H9 (cell line): ENCODE results near the gene ITIH5. TPM values are rescaled to one million over a fixed set of nuclear protein-coding genes. Genes with fewer than 3 reads are reported as not detected.
"Not testable (repeated sequence)": the region's sequence is repeated elsewhere in the genome, so short reads cannot be mapped to it uniquely, and the experiment has no call there.

Experiments used
- DNase-seq: peaks from one replicate; pipeline ENCODE4 v3.0.0-alpha.2; 2017
- H2AFZ ChIP-seq: one replicate; pipeline ENCODE4 v1.6.1; 2013; ENCODE audit warnings: mild to moderate bottlenecking, low read length, control low read depth, moderate library complexity
- H2AK5ac ChIP-seq: 2 replicates; pipeline ENCODE4 v1.6.1; 2013; ENCODE audit warnings: low read length, control low read depth, mixed read lengths; ENCODE audit not compliant: insufficient read length
- H2BK120ac ChIP-seq: one replicate; pipeline ENCODE4 v1.6.1; 2013; ENCODE audit warnings: low read depth, mild to moderate bottlenecking, low read length, control low read depth, inconsistent platforms; ENCODE audit not compliant: poor library complexity, severe bottlenecking
- H2BK12ac ChIP-seq: 2 replicates; pipeline ENCODE4 v1.6.1; 2013; ENCODE audit warnings: low read length, control low read depth, mixed read lengths, low read depth; ENCODE audit not compliant: insufficient read length
- H2BK15ac ChIP-seq: 2 replicates; pipeline ENCODE4 v1.6.1; 2013; ENCODE audit warnings: low read depth, low read length, control low read depth
- H2BK20ac ChIP-seq: one replicate; pipeline ENCODE4 v1.6.1; 2013; ENCODE audit warnings: low read depth, mild to moderate bottlenecking, low read length, control low read depth, inconsistent platforms; ENCODE audit not compliant: poor library complexity, severe bottlenecking
- H2BK5ac ChIP-seq: 2 replicates; pipeline ENCODE4 v1.6.1; 2013; ENCODE audit warnings: low read length, control low read depth, mixed read lengths; ENCODE audit not compliant: insufficient read length
- H3K14ac ChIP-seq: 2 replicates; pipeline ENCODE4 v1.6.1; 2013; ENCODE audit warnings: low read length, control low read depth; ENCODE audit not compliant: insufficient read depth
- H3K18ac ChIP-seq: 2 replicates; pipeline ENCODE4 v1.6.1; 2013; ENCODE audit warnings: low read depth, mild to moderate bottlenecking, mixed read lengths, low read length, control low read depth; ENCODE audit not compliant: insufficient read length
- H3K23ac ChIP-seq: 2 replicates; pipeline ENCODE4 v1.6.1; 2013; ENCODE audit warnings: low read length, control low read depth, mixed read lengths, low read depth; ENCODE audit not compliant: insufficient read length
- H3K23me2 ChIP-seq: 2 replicates; pipeline ENCODE4 v1.6.1; 2013; ENCODE audit warnings: low read depth, mild to moderate bottlenecking, mixed read lengths, low read length, control low read depth; ENCODE audit not compliant: insufficient read length, poor library complexity, severe bottlenecking
- H3K27ac ChIP-seq: 2 replicates; pipeline ENCODE4 v1.5.1; 2013; ENCODE audit warnings: low read length, control low read depth, mixed read lengths, low read depth; ENCODE audit not compliant: insufficient read length
- H3K27me3 ChIP-seq: 2 replicates; pipeline ENCODE4 v1.6.1; 2013; ENCODE audit warnings: low read length, control low read depth, inconsistent platforms; ENCODE audit not compliant: insufficient read depth
- H3K4ac ChIP-seq: 2 replicates; pipeline ENCODE4 v1.6.1; 2013; ENCODE audit warnings: low read depth, mild to moderate bottlenecking, control low read depth, inconsistent platforms, low read length, moderate library complexity
- H3K4me1 ChIP-seq: 2 replicates; pipeline ENCODE4 v1.6.1; 2013; ENCODE audit warnings: low read length, control low read depth, inconsistent platforms; ENCODE audit not compliant: insufficient read depth
- H3K4me2 ChIP-seq: 2 replicates; pipeline ENCODE4 v1.6.1; 2013; ENCODE audit warnings: low read length, control low read depth, mixed read lengths; ENCODE audit not compliant: insufficient read length, insufficient read depth
- H3K56ac ChIP-seq: 2 replicates; pipeline ENCODE4 v1.6.1; 2013; ENCODE audit warnings: low read depth, mild to moderate bottlenecking, mixed read lengths, low read length, control low read depth; ENCODE audit not compliant: insufficient read length
- H3K79me1 ChIP-seq: 2 replicates; pipeline ENCODE4 v1.6.1; 2013; ENCODE audit warnings: low read depth, mild to moderate bottlenecking, moderate library complexity, low read length, control low read depth, inconsistent platforms; ENCODE audit not compliant: insufficient read depth, poor library complexity, severe bottlenecking
- H3K79me2 ChIP-seq: 2 replicates; pipeline ENCODE4 v1.6.1; 2013; ENCODE audit warnings: low read length, control low read depth, inconsistent platforms; ENCODE audit not compliant: insufficient read depth
- H3K9ac ChIP-seq: 2 replicates; pipeline ENCODE4 v1.6.1; 2013; ENCODE audit warnings: low read length, control low read depth, mixed read lengths; ENCODE audit not compliant: insufficient read length; ENCODE audit errors: extremely low read depth
- H3K9me3 ChIP-seq: one replicate; pipeline ENCODE4 v1.6.1; 2013; ENCODE audit warnings: low read depth, low read length, inconsistent platforms; ENCODE audit not compliant: control insufficient read depth
- H3T11ph ChIP-seq: one replicate; pipeline ENCODE4 v1.6.1; 2013; ENCODE audit warnings: mild to moderate bottlenecking, low read length, control low read depth, inconsistent platforms
- H4K20me1 ChIP-seq: one replicate; pipeline ENCODE4 v1.6.1; 2013; ENCODE audit not compliant: control insufficient read depth, insufficient read length, insufficient read depth
- H4K5ac ChIP-seq: 2 replicates; pipeline ENCODE4 v1.6.1; 2013; ENCODE audit warnings: low read depth, mild to moderate bottlenecking, mixed read lengths, low read length, control low read depth; ENCODE audit not compliant: insufficient read length
- H4K8ac ChIP-seq: replicated peaks from 2 replicates; pipeline ENCODE4 v1.6.1; 2013; ENCODE audit warnings: low read length, control low read depth, mixed read lengths, low read depth; ENCODE audit not compliant: insufficient read length
- H4K91ac ChIP-seq: 2 replicates; pipeline ENCODE4 v1.6.1; 2013; ENCODE audit warnings: low read depth, mild to moderate bottlenecking, moderate library complexity, mixed read lengths, low read length, control low read depth; ENCODE audit not compliant: insufficient read length
- H3K27ac Mint-ChIP-seq, 3 experiments: 2 replicates in 2 of 3; 3 replicates in 1 of 3; pipeline ENCODE4 v1.8.0; 2020 to 2021; ENCODE audit warnings: mixed read lengths in 3 of 3, mild to moderate bottlenecking in 1 of 3, moderate library complexity in 1 of 3
- H3K27me3 Mint-ChIP-seq: 2 replicates; pipeline ENCODE4 v1.8.0; 2021; ENCODE audit warnings: low read depth, mild to moderate bottlenecking, moderate library complexity, mixed read lengths
- H3K36me3 Mint-ChIP-seq, 3 experiments: 2 replicates in 2 of 3; 3 replicates in 1 of 3; pipeline ENCODE4 v1.8.0; 2020 to 2021; ENCODE audit warnings: low read depth in 3 of 3, mixed read lengths in 3 of 3; ENCODE audit not compliant: insufficient read depth in 1 of 3
- H3K4me1 Mint-ChIP-seq, 2 experiments: 2 replicates each; pipeline ENCODE4 v1.8.0; 2020; ENCODE audit warnings: mixed read lengths in 2 of 2
- H3K4me3 Mint-ChIP-seq, 2 experiments: 2 replicates in 1 of 2; 3 replicates in 1 of 2; pipeline ENCODE4 v1.8.0; 2020 to 2021; ENCODE audit warnings: mild to moderate bottlenecking in 2 of 2, mixed read lengths in 2 of 2, moderate library complexity in 1 of 2
- H3K9me3 Mint-ChIP-seq, 2 experiments: 2 replicates in 1 of 2; 3 replicates in 1 of 2; pipeline ENCODE4 v1.8.0; 2020; ENCODE audit warnings: mild to moderate bottlenecking in 2 of 2, mixed read lengths in 2 of 2, moderate library complexity in 1 of 2
- WGBS: extraction: QIAGEN DNeasy Blood & Tissue Kit; methylation state at CpG from one replicate; pipeline ENCODE4 v1.1.7; 2013; ENCODE audit warnings: missing lambda C conversion rate, low lambda C conversion rate, mixed read lengths; ENCODE audit not compliant: insufficient read length; ENCODE audit errors: extremely low coverage; 5-methylcytosine and 5-hydroxymethylcytosine counted together
- total RNA-seq: library from RNA; stranded (reverse); gene quantifications from 2 replicates; pipeline ENCODE4 v1.2.1, GENCODE V29; 2021
- TF ChIP-seq, protein P1 (sequence below): fragments of 200-600 bp; sonication (generic); conservative IDR thresholded peaks from 3 replicates; pipeline ENCODE4 v1.8.0; 2021; ENCODE audit warnings: antibody characterized with exemption, mild to moderate bottlenecking

The ITIH5 gene
- total RNA-seq, 1 experiment from 2014 or later, result 1.3 TPM

DNA sequence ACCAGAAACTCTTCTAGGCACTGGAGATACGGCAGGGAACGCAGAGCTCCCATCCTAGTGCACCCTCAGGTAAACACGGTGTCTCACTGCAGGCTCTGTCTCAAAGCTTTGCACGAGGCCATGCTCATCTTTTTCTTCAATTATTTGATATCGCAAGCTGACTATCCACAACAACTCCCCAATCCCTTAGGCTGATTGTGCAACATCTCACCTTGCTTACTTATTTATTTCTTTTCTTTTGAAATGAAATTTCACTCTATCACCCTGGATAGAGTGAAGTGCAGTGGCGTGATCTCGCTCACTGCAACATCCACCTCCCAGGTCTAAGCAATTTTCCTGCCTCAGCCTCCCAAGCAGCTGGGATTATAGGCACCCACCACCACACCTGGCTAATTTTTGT, 48.7 kb upstream of the ITIH5 start:
- no peak for DNase-seq
- no peaks in the 10 kb centered on the region for H3K9me3 Mint-ChIP-seq
- no peaks in the 10 kb centered on the region for H3K4me1 ChIP-seq
- H2BK15ac ChIP-seq, result no peak overlapping the region
- no peak overlapping the region for H3K56ac ChIP-seq
- no peak overlapping the region for H3K4me3 Mint-ChIP-seq
- H2BK5ac ChIP-seq, result no peak overlapping the region
- no peak overlapping the region for H2BK12ac ChIP-seq
- no peak overlapping the region for H3K4ac ChIP-seq
- H4K5ac ChIP-seq, result no peak overlapping the region
- H3K36me3 Mint-ChIP-seq, result no peaks in the 10 kb centered on the region
- H3K27ac Mint-ChIP-seq, result no peak overlapping the region
- no peaks in the 10 kb centered on the region; the same call in 1 of the 2 replicates for H3K27me3 Mint-ChIP-seq
- H3K27me3 ChIP-seq, result no peaks in the 10 kb centered on the region
- H3K4me1 Mint-ChIP-seq, result peaks cover 2 to 3% of the 10 kb centered on the region in 2 experiments; a peak in 2 of 4 replicates
- no peak overlapping the region for H2BK120ac ChIP-seq
- H2AK5ac ChIP-seq, result no peak overlapping the region
- no peak overlapping the region for H3K23ac ChIP-seq
- whole genome bisulfite sequencing, result no CpG with 5 or more reads among the region's 7 CpGs
- no peak overlapping the region for H3K18ac ChIP-seq
- no peak overlapping the region for H2BK20ac ChIP-seq
- H3K14ac ChIP-seq, result no peak overlapping the region
- no peak overlapping the region for H3K27ac ChIP-seq
- no peaks in the 10 kb centered on the region for H3K79me2 ChIP-seq
- no peak overlapping the region for H3K9ac ChIP-seq
- H4K20me1 ChIP-seq, result no peaks in the 10 kb centered on the region
- no peak overlapping the region for H4K91ac ChIP-seq
- TF ChIP-seq, protein P1, sequence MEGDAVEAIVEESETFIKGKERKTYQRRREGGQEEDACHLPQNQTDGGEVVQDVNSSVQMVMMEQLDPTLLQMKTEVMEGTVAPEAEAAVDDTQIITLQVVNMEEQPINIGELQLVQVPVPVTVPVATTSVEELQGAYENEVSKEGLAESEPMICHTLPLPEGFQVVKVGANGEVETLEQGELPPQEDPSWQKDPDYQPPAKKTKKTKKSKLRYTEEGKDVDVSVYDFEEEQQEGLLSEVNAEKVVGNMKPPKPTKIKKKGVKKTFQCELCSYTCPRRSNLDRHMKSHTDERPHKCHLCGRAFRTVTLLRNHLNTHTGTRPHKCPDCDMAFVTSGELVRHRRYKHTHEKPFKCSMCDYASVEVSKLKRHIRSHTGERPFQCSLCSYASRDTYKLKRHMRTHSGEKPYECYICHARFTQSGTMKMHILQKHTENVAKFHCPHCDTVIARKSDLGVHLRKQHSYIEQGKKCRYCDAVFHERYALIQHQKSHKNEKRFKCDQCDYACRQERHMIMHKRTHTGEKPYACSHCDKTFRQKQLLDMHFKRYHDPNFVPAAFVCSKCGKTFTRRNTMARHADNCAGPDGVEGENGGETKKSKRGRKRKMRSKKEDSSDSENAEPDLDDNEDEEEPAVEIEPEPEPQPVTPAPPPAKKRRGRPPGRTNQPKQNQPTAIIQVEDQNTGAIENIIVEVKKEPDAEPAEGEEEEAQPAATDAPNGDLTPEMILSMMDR, result no peak
- no peaks in the 10 kb centered on the region for H3K79me1 ChIP-seq
- H3K4me2 ChIP-seq, result no peak overlapping the region
- no peaks in the 10 kb centered on the region for H3K23me2 ChIP-seq
- H2AFZ ChIP-seq, result no peak overlapping the region
- no peak overlapping the region for H4K8ac ChIP-seq
- no peaks in the 10 kb centered on the region for H3K9me3 ChIP-seq
- no peak overlapping the region for H3T11ph ChIP-seq

DNA sequence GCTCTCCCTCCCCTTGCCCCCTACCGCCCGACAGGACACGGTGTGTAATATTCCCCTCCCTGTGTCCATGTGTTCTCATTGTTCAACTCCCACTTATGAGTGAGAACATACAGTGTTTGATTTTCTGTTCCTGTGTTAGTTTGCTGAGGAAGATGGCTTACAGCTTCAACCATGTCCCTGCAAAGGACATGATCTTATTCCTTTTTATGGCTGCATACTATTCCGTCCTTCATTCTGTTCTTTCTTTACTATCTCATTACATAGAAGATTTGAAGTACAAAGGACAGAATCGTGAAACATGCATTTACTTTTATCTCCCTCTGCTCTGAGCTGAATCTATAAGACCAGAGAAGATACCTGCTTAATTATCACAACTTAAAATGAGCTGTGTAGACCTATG, 44.3 kb upstream of the ITIH5 start:
- WGBS, result no CpG with 5 or more reads among the region's 5 CpGs
- H3K9me3 ChIP-seq, H3K18ac ChIP-seq, H4K5ac ChIP-seq, H4K91ac ChIP-seq, H3K79me1 ChIP-seq, H3K27ac ChIP-seq, H3K9ac ChIP-seq, H2BK20ac ChIP-seq, H3K4me1 Mint-ChIP-seq, DNase-seq, H3K4me3 Mint-ChIP-seq, H3K4ac ChIP-seq, H2AK5ac ChIP-seq, H3K79me2 ChIP-seq, H3K27ac Mint-ChIP-seq, H3K56ac ChIP-seq, H3K27me3 ChIP-seq, H2AFZ ChIP-seq, H3K4me2 ChIP-seq, H4K20me1 ChIP-seq, H3K27me3 Mint-ChIP-seq, H2BK12ac ChIP-seq, H3T11ph ChIP-seq, H2BK15ac ChIP-seq, H3K23ac ChIP-seq, H3K4me1 ChIP-seq, H2BK120ac ChIP-seq, H3K9me3 Mint-ChIP-seq, H3K14ac ChIP-seq, H2BK5ac ChIP-seq, H4K8ac ChIP-seq, H3K36me3 Mint-ChIP-seq, H3K23me2 ChIP-seq: not testable (repeated sequence)
